Muscle layer of duodenum (tissue), 2 donors: Measurements from ENCODE around the gene AMD1.
"Not testable (repeated sequence)": the region's sequence is repeated elsewhere in the genome, so short reads cannot be mapped to it uniquely, and the experiment has no call there.

Experiments
- H3K27ac ChIP-seq: one replicate; pipeline ENCODE4 v1.7.0; 2013; ENCODE audit warnings: mild to moderate bottlenecking, low read length
- H3K27me3 ChIP-seq: one replicate; pipeline ENCODE4 v1.7.0; 2013; ENCODE audit warnings: low read depth, mild to moderate bottlenecking, control low read depth, low read length
- H3K36me3 ChIP-seq, 2 donors: one replicate each; pipeline ENCODE4 v1.7.0; 2013; ENCODE audit warnings: low read length in 2 of 2, control low read depth in 1 of 2, mild to moderate bottlenecking in 1 of 2; ENCODE audit not compliant: insufficient read depth in 2 of 2, control insufficient read depth in 1 of 2
- H3K4me1 ChIP-seq, 2 donors: one replicate each; pipeline ENCODE4 v1.7.0; 2013; ENCODE audit warnings: low read length in 2 of 2, mild to moderate bottlenecking in 2 of 2, control low read depth in 1 of 2, moderate library complexity in 1 of 2; ENCODE audit not compliant: insufficient read depth in 2 of 2, control insufficient read depth in 1 of 2
- H3K4me3 ChIP-seq, 2 donors: one replicate each; pipeline ENCODE4 v1.7.0; 2013; ENCODE audit warnings: low read length in 2 of 2, low read depth in 1 of 2, mild to moderate bottlenecking in 1 of 2
- H3K9me3 ChIP-seq, 2 donors: one replicate each; pipeline ENCODE4 v1.7.0; 2013; ENCODE audit warnings: low read length in 2 of 2, control low read depth in 1 of 2, mild to moderate bottlenecking in 1 of 2; ENCODE audit not compliant: control insufficient read depth in 1 of 2
- donor health status: healthy.

Gene AMD1

GRCh38 chr6:110873981-110874879, at the start of gene AMD1:
Gene AMD1 (plus strand): TSS chr6:110874785. CDS start chr6:110875106, 321 bp downstream.
- peaks cover 18 to 23% of the 10 kb centered on the region in 2 donors for H3K4me1 ChIP-seq
- H3K27me3 ChIP-seq = no peaks in the 10 kb centered on the region
- H3K4me3 ChIP-seq = peak within 1 kb of the TSS; percentile 90 to 96
- H3K36me3 ChIP-seq = peaks cover 0 to 4% of the 10 kb centered on the region in 2 donors
- peak within 1 kb of the TSS; percentile 95 for H3K27ac ChIP-seq
- H3K9me3 ChIP-seq = no peaks in the 10 kb centered on the region

- H3K4me1 ChIP-seq = no peaks in the 10 kb centered on the region
- H3K36me3 ChIP-seq = no peaks in the 10 kb centered on the region
- no peak overlapping the region for H3K4me3 ChIP-seq
- H3K9me3 ChIP-seq = no peaks in the 10 kb centered on the region
- no peaks in the 10 kb centered on the region for H3K27me3 ChIP-seq
- no peak overlapping the region for H3K27ac ChIP-seq
Measured at GRCh38 chr6:110826236-110827129, 48.1 kb upstream of the AMD1 start.

- Histone ChIP-seq H3K9me3 (no peaks in the 10 kb centered on the region), H3K4me1 (no peaks in the 10 kb centered on the region), H3K27ac (no peak overlapping the region), H3K27me3 (no peaks in the 10 kb centered on the region), H3K36me3 (no peaks in the 10 kb centered on the region), H3K4me3 (no peak overlapping the region)
Measured at GRCh38 chr6:110828396-110828795, 46.2 kb upstream of the AMD1 start.

- Histone ChIP-seq H3K27me3 (no peaks in the 10 kb centered on the region), H3K9me3 (no peaks in the 10 kb centered on the region), H3K27ac (no peak overlapping the region), H3K4me3 (no peak overlapping the region), H3K4me1 (no peaks in the 10 kb centered on the region), H3K36me3 (no peaks in the 10 kb centered on the region)
Measured at GRCh38 chr6:110831405-110831804, 43.2 kb upstream of the AMD1 start.

- H3K27me3 ChIP-seq = no peaks in the 10 kb centered on the region
- H3K9me3 ChIP-seq = no peaks in the 10 kb centered on the region
- H3K36me3 ChIP-seq = no peaks in the 10 kb centered on the region
- no peak overlapping the region for H3K27ac ChIP-seq
- H3K4me1 ChIP-seq = no peaks in the 10 kb centered on the region
- H3K4me3 ChIP-seq = no peak overlapping the region
Measured at GRCh38 chr6:110833831-110834230, 40.8 kb upstream of the AMD1 start.

GRCh38 chr6:110835751-110836150, 38.8 kb upstream of the AMD1 start:
- H3K27ac ChIP-seq, H3K36me3 ChIP-seq, H3K4me1 ChIP-seq, H3K9me3 ChIP-seq, H3K27me3 ChIP-seq, H3K4me3 ChIP-seq: not testable (repeated sequence)

- no peaks in the 10 kb centered on the region for H3K36me3 ChIP-seq
- no peaks in the 10 kb centered on the region for H3K27me3 ChIP-seq
- no peak overlapping the region for H3K4me3 ChIP-seq
- H3K9me3 ChIP-seq = no peaks in the 10 kb centered on the region
- H3K27ac ChIP-seq = no peak overlapping the region
- H3K4me1 ChIP-seq = no peaks in the 10 kb centered on the region
Measured at GRCh38 chr6:110841266-110841665, 33.3 kb upstream of the AMD1 start.

- H3K4me1 ChIP-seq = no peaks in the 10 kb centered on the region
- H3K36me3 ChIP-seq = no peaks in the 10 kb centered on the region
- no peak overlapping the region for H3K4me3 ChIP-seq
- no peaks in the 10 kb centered on the region for H3K9me3 ChIP-seq
- H3K27me3 ChIP-seq = no peaks in the 10 kb centered on the region
- no peak overlapping the region for H3K27ac ChIP-seq
Measured at GRCh38 chr6:110849781-110850180, 24.8 kb upstream of the AMD1 start.

- H3K9me3 ChIP-seq = no peaks in the 10 kb centered on the region
- H3K4me3 ChIP-seq = no peak overlapping the region
- H3K27ac ChIP-seq = no peak overlapping the region
- no peaks in the 10 kb centered on the region for H3K27me3 ChIP-seq
- H3K36me3 ChIP-seq = no peaks in the 10 kb centered on the region
- H3K4me1 ChIP-seq = no peaks in the 10 kb centered on the region
Measured at GRCh38 chr6:110852773-110853172, 21.8 kb upstream of the AMD1 start.

GRCh38 chr6:110853754-110854477, 20.7 kb upstream of the AMD1 start:
- Histone ChIP-seq H3K4me1 (no peaks in the 10 kb centered on the region), H3K36me3 (no peaks in the 10 kb centered on the region), H3K9me3 (no peaks in the 10 kb centered on the region), H3K27me3 (no peaks in the 10 kb centered on the region), H3K27ac (no peak overlapping the region), H3K4me3 (no peak overlapping the region)

GRCh38 chr6:110856296-110856695, 18.3 kb upstream of the AMD1 start:
- H3K27me3 ChIP-seq = no peaks in the 10 kb centered on the region
- H3K4me1 ChIP-seq = no peaks in the 10 kb centered on the region
- no peak overlapping the region for H3K4me3 ChIP-seq
- no peak overlapping the region for H3K27ac ChIP-seq
- H3K9me3 ChIP-seq = no peaks in the 10 kb centered on the region
- H3K36me3 ChIP-seq = no peaks in the 10 kb centered on the region
